Suprapubic skin (tissue), 3 donors: Measurements from ENCODE around the gene ERBIN.

Experiments
- CTCF ChIP-seq, 2 donors: fragments of 200-600 bp in 1 of 2; fragments of 450-650 bp in 1 of 2; sonication (generic) in 1 of 2; IDR thresholded peaks; one replicate each; pipeline ENCODE4 v1.5.1; 2016 to 2019; ENCODE audit warnings: antibody characterized with exemption in 2 of 2, mild to moderate bottlenecking in 1 of 2, moderate library complexity in 1 of 2
- POLR2A ChIP-seq, 2 donors: fragments of 450-650 bp; IDR thresholded peaks; one replicate each; pipeline ENCODE4 v1.6.1; 2017; ENCODE audit warnings: antibody characterized with exemption in 2 of 2, mild to moderate bottlenecking in 2 of 2, moderate library complexity in 2 of 2

GRCh38 chr5:65928860-65929259 lies 2.5 kb downstream of the ERBIN start:
- TF ChIP-seq CTCF (IDR thresholded peaks at IDR 0.05) (no peak), POLR2A (IDR thresholded peaks at IDR 0.05) (no peak)
